DMS153 treated with DMSO at 0.1 percent for 48 hours (cell line): Measurements from ENCODE around the gene TTC27.

Experiments used
- DNase-seq: peaks from one replicate; lab custom pipeline; 2025; ENCODE audit not compliant: unreplicated experiment; lab: John Stamatoyannopoulos, UW

TTC27 gene

DNA sequence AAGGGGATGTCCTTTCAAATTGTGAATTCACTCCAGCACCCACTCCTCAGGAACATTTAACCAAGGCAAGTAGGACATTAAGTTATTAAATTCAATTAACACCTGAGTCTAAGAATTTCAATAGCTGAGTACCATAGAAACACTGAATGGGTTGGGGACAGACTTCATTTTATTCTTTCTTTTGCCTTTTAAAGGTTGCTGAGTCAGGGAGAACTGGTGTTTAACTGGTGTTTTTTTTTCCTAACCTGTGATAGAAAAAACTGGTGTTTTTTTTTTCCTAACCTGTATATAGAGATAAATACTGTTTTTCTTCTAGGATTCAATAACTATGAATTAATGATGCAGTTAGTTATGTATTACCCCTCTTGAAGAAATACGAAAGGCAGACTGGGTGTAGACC lies 38.9 kb downstream of the TTC27 start:
- no peak for DNase-seq

DNA sequence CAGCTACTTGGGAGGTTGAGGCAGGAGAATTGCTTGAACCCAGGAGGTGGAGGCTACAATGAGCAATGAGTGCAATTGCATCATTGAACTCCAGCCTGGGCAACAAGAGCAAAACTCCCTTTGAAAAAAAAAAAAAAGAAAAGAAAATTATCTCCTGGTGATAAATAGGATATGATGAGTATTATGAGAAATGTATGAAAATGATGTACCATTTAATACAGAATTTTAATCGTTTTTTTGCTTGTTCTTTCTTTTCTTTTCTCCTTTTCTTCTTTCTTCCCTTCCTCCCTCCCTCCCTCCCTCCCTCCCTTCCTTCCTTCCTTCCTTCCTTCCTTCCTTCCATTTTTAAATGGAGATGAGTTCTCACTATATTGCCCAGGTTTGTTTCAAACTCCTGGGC lies 40.4 kb downstream of the TTC27 start:
- no peak for DNase-seq

DNA sequence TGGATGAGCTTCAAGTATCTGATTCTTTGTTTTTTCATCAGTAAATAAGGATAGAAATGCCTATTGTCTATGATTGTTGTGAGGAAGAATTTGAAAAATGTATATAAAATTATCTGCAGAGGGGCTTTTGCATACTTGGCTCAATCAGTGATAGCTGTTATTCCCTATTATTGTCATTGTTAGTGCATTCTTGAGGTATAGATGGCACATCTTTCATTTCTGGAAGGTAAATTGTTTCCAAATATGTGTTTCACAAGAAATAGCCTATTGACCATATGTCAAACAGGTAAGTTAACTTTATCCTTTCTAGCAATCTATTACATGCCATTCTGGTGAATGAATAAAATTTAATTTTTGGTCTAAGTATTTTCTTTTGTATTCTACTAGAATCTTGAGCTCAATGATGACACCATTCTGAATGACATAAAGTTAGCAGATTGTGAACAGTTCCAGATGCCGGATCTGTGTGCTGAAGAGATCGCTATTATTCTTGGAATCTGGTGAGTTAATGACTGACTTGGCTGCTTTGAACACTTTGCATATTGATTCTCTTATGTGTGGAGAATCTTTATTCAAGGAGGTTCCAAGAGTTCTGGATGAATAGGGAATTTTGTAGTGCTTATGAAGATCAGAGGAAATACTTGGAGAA lies 44.2 kb downstream of the TTC27 start:
- DNase-seq = no peak

DNA sequence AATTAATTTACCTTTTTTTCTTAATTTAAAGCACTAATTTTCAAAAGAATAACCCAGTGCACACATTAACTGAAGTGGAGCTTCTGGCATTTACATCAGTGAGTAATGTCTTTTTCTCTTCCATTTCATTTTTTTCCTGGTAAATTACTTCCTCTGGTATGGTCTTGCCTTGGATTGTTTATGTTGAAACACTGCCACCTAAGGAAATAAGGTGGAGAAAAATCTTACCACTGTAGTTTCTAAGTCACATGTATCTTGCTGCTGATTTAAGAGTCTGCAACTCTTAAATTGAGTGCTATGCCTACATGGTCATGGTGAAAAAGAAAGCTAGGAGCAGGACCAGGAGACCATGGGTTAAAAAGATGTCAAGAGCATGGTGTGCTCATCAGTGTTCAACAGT lies 51.0 kb downstream of the TTC27 start:
- no peak for DNase-seq

DNA sequence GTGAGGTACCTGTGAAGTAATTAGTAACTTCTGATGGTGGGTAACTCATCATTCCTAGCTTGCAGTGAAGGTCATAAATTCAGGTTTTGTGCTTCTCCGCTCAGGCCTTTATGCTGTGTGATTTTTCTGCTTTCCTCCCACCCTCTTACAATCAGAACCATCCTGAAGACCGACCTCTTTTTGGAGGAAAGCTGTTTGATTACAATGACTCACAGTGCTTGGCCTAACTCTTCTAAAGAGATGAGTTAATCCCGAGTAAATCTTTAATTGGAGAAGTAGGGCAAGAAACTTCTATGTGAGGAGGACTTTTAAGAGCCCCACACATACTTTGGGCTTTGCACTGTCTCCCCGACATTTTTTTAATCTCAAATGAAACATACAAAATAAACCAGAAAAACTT lies 53.1 kb downstream of the TTC27 start:
- DNase-seq = no peak

DNA sequence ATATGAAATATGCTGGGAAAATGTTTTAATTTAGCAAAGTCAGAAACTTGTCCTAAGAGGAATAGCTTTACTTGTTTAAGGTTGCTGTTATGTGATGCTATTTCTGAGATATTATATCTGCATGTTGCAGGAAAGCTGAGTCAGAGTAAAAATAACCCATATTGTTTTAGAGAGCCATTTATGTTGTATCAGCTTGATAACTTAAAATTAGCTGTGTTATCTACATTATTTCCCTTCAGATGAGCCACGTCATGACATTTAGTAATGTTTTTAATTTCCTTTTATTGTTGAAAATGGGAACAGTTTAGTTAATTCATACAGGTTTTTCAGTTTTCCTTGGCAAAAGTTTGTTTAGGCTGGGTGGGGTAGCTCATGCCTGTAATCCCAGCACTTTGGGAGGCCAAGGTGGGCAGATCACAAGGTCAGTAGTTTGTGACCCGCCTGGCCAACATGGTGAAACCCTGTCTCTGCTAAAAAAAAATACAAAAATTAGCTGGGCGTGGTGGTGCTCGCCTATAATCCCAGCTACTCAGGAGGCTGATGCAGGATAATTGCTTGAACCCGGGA lies 55.8 kb downstream of the TTC27 start:
- no peak for DNase-seq

DNA sequence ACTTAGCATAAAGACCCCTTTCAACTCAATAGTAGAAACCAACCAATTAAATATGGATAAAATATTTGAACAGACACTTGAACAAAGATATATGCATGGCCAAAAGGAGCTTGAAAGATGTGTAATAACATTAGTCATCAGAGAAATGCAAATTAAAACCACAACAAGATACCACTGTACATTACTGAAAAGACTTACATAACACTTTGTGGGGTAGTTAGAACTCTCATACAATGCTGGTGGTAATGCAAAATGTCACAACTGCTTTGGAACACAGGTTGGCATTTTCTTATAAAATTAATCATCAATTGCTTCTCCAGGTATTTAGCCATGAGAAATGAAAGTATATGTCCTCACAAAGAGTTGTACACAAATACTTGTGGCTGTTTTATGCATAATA lies 60.7 kb downstream of the TTC27 start:
- DNase-seq = no peak

DNA sequence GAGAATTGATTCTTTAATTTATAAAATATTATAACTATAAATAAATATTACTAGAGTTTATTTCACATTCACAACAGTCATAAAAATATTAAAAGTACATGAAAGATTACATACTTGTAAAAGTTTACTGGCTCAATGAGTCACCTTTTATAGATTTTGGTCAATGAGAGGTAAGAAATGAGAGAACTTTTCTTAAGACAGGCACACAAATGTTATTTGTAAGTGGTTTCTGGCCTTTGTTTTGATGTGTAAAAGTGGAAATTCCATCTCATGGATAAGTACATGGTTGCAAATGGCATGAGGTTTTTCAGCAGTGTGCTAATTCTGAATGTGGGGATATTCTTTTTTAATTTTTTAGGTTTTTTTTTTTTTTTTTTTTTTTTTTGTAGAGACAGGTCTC lies 63.8 kb downstream of the TTC27 start:
- DNase-seq = no peak

DNA sequence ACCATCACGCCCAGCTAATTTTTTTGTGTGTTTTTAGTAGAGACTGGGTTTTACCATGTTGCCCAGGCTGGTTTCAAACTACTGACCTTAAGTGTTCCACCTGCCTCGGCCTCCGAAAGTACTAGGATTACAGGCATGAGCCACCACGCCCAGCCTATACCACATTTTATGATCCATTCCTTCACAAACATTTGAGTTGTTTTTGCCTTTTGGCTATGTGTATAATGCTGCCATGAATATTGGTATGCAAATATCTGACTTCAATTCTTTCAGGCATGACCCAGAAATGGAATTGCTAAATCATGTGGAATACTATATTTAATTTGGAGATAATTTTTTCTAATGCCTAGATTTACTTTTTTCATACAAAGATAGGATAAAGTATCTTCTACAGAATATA lies 68.6 kb downstream of the TTC27 start:
- no peak for DNase-seq

DNA sequence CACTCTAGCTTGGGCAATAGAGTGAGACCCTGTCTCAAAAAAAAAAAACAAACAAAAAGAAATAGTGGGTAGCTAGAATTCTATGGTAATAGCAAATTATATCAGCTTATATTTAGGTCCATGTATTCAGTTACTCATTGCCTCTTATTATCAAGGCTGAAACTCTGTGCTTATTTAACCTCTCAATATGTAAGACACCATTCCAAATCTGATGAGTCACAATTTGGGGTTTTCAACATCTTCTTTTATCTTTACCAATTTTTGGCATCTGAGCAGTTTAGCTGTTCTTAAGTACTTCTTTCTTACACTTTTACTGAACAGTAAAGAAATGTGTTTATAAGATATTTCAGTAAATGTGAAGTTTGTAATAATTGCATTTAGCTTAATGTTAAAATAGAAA lies 69.3 kb downstream of the TTC27 start:
- no peak for DNase-seq

DNA sequence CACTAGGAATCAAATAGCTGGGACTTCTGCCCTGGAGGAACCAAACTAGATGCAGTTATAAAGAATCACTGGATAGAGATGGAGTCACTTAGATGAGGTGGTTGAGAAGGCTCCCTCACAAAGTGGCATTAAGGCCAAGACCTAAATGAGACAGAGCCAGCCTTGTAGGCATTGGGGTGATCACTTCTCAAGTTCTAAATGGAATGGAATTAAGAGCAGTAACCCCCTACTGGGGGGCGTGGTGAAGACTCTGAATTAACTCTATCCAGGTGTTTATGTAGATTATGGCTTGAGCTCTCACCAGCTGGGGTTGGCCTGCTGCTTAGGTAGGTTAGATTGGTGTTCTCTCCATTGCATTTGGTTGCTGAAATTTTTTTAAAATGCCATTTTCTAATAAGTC lies 71.3 kb downstream of the TTC27 start:
- DNase-seq = no peak

DNA sequence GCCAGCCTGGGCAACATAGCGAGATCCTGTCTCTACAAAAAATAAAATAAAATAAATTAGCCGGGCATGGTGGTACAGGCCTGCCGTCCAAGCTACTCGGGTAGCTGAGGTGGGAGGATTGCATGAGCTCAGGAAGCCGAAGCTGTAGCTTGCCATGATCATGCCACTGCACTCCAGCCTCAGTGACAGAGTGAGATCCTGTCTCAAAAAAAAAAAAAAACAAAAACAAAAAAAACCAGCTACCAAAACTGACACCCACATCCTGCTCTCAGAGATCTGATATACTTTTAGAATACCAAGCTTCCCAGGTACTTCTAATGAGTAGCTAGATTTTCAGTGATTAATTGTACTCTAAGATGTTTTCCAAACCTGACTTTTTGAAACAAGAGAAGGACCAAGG lies 74.0 kb downstream of the TTC27 start:
- no peak for DNase-seq

DNA sequence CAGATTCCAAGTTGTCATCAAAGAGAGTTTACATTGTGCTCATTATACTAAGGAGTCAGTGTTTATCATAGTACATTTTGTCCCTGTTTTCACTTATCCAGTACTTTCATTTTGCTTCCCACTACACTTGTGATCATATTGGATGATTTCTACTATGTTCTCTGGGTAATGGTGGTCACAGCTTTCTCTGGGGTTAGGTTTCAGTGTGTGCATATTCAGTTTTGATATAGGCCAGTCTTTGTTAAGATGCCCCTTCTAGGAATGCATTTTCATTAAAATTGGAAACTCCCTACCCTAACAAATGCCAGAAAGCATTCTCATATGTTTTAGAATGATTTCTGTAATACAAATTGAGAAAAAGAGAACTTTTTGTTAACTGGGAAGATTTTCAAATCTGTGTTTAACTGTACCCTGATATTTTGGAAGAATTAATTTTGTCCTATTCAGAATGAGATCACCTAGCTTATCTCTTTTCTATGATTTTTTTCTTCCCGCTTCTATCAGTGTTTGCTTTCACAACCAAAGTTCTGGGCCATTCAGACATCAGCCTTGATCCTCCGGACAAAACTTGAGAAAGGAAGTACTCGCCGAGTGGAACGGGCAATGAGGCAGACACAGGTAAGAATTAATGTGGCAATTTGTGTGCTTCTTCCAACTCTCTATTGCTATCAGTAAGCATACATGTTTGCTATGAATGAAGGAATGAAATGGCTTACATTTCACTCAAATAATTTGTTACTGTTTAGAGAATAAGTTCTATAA lies 74.6 kb downstream of the TTC27 start:
- no peak for DNase-seq

DNA sequence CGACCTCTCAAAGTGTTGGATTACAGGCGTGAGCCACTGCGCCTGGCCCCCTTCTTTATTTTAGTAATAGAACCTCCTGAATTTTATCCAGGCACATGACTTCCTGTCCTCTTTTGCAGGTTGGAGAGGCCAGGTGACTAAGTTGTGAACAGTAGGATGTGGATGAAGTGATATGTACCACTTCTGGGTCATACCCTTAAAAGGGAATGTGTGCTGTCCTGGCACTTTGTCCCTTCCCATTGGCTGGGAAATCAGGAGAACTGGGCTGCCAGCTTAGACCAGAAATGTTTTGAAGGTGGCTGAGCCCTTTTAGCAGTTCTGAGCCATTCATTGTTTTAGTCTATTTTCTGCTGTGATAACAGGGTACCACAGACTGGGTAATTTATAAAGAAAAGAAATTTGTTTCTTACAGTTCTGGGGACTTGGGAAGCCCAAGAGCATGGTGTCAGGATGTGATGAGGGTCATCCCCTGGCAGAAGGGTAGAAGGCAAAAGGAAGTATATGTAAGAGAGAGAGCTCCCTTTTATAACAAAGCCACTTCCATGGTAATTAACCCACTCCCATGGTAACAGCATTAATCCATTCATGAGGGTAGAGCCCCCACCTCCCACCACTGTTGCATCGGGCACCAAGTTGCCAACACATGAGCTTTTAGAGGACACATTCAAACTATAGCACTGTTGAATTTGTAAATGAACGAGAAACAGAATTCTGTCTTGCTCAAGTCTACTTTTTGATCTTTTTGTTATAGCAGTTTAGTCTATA lies 79.1 kb downstream of the TTC27 start:
- DNase-seq = no peak

DNA sequence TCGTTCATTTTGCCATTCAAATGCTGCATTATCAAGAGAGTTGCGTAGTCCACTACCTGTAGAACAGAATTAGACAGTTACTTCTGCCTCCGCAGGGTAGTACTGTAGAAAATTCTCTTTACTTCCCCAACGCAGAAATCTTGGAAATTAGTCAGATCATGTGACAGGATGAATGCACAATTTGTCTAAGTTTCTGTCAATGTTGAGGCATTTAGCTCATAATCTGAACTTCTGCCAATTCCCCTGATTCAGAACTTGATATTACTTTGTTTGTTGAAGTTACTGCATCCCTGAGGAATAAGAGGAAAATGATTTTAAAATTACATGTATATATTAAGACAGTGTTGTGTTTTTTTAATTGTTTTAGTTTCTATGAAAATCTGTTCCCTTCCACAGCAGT lies 83.4 kb downstream of the TTC27 start:
- DNase-seq = no peak

DNA sequence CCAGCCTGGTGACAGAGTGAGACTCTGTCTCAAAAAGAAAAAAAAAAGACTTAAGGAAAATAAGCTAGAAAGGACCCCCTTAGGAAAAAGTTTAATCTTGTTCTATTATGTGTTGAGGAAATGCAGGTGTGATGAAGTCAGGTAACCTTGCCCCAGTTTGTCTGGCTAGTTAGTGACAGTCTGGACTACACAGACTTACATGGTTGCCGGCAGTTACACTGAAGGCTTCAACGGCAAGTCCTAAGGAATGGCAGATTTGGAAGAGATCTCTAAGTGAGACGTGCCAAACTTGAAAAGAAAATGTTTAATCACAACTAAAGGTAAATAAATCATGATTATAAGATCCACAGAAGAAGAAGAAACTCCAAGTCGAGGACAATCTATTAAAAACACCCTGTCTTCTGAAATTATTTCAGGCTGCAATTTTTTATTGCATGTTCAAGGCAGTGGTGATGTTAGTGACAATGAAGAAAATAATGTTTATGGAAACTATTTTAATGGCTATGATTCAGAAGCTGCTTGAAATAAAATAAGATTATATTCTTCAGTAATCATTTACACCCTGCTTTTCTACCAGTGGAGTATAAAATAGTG lies 84.2 kb downstream of the TTC27 start:
- no peak for DNase-seq

DNA sequence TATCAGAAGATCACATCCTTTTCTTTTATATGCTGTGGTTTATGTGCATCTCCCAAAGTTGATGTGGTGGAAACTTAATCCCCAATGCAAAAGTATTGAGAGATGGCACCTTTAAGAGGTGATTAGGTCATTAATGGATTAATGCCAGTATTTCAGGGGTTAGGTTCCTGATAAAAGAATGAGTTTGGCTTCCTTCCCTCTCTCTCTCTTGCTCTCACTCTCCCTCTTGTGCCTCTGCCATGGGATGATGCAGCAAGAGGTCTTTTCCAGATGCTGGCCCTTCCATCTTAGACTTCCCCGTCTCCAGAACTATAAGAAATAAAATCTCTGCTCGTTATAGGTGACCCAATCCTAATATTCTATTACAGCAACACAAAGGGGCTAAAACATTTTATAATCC lies 85.0 kb downstream of the TTC27 start:
- no peak for DNase-seq

DNA sequence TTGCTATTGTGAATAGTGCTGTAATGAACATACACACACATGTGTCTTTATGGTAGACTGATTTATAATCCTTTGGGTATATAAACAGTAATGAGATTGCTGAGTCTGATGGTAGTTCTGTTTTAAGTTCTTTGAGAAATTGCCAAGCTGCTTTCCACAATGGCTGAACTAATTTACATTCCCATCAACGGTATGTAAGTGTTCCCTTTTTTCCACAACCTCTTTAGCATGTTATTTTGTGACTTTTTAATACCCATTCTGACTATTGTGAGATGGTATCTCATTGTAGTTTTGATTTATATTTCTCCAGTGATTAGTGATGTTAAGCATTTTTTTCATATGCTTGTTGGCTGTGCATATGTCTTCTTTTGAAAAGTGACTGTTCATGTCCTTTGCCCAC lies 86.7 kb downstream of the TTC27 start:
- DNase-seq = no peak

DNA sequence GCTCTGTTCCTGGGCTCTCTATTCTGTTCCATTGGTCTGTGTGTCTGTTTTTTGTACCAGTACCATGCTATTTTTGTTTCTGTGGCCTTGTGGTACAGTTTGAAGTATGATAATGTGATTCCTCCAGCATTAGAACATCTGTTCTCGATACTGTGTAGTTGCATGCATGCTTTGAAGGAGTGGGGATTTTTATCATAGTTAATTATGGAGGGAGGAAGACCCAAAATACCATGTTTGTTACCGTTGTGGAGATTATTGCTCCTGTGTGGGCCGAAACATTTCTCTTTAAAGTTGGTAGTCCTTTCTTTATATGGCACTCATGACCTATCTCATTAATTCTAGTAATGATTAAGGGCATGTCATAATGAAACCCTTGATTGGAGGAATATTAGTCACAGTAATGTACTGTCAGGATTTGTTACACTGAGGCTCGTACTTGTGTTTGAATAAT lies 87.6 kb downstream of the TTC27 start:
- no peak for DNase-seq

DNA sequence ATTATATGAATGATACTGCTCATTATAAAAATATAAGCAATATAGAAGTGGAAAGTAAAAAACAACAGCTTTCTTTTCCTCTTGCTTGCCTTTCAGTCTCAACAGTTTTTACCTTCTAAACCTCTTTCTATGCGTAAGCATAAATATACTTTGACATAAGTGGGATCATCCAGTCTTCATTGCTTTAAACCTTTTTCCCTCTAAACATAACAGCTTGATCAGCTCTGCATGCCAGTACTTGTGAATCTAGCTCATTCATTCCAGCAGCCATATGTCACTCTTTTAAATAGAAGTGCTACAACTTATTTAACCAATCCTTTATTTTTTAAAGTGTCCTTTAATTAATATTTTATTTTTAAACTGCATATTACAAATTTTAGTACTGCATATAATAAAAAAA lies 88.1 kb downstream of the TTC27 start:
- DNase-seq = no peak

DNA sequence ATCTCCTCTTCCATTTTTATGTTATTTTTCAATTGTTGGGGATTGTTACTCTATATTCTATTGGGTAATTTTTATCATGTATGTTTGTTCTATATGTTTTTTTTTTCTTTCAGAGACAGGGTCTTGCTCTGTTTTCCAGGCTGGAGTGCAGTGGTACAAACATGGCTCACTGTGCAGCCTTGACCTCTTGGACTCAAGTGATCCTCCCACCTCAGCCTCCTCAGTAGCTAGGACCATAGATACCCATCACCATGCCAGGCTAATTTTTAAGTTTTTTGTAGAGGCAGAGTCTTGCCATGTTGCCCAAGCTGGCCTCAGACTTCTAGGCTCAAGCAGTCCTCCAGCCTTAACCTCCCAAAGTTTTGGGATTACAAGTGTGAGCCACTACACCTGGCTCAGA lies 88.7 kb downstream of the TTC27 start:
- no peak for DNase-seq
